ENCODE data around the gene EPOP. TPM values are rescaled to one million over a fixed set of nuclear protein-coding genes. Genes with fewer than 3 reads are reported as not detected.
"Not testable (repeated sequence)": the region's sequence is repeated elsewhere in the genome, so short reads cannot be mapped to it uniquely, and the experiment has no call there.

The EPOP gene
- total RNA-seq, 4 donors from 2014 or later = 1.8 to 3.2 (median 2.8) TPM

DNA sequence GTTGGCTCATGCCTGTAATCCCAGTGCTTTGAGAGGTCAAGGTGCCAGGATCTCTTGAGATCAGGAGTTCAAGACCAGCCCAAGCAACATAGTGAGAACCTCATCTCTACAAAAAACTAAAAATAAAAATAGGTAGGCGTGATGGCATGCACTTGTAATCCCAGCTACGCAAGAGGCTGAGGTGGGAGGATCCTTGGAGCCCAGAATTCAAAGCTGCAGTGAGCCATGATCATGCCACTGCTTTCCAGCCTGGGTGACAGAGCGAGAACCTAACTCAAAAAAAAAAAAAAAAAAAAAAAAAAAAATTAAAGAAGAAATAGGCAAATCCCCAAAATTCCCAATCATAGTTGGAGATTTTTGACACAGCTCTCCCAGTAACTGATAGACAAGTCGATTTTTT, 36.8 kb downstream of the EPOP start:
- intact Hi-C loops (cut with DNase I) = no loop called here
- WGBS, 2 donors = 73 to 87% methylated on average over 4 of the region's 4 CpGs
- TF ChIP-seq, protein P1, sequence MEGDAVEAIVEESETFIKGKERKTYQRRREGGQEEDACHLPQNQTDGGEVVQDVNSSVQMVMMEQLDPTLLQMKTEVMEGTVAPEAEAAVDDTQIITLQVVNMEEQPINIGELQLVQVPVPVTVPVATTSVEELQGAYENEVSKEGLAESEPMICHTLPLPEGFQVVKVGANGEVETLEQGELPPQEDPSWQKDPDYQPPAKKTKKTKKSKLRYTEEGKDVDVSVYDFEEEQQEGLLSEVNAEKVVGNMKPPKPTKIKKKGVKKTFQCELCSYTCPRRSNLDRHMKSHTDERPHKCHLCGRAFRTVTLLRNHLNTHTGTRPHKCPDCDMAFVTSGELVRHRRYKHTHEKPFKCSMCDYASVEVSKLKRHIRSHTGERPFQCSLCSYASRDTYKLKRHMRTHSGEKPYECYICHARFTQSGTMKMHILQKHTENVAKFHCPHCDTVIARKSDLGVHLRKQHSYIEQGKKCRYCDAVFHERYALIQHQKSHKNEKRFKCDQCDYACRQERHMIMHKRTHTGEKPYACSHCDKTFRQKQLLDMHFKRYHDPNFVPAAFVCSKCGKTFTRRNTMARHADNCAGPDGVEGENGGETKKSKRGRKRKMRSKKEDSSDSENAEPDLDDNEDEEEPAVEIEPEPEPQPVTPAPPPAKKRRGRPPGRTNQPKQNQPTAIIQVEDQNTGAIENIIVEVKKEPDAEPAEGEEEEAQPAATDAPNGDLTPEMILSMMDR (IDR thresholded peaks at IDR 0.05) = no peak
- no peak for TF ChIP-seq POLR2A (IDR thresholded peaks at IDR 0.05)
- H3K9me3 ChIP-seq = no peaks in the 10 kb centered on the region
- no peak overlapping the region for H3K27ac ChIP-seq
- H3K4me1 ChIP-seq = no peaks in the 10 kb centered on the region
- peaks cover 0 to 37% (median 0%) of the 10 kb centered on the region in 4 donors for H3K27me3 ChIP-seq
- H3K36me3 ChIP-seq = no peaks in the 10 kb centered on the region
- no peak for DNase-seq
- H3K4me3 ChIP-seq = no peak overlapping the region

DNA sequence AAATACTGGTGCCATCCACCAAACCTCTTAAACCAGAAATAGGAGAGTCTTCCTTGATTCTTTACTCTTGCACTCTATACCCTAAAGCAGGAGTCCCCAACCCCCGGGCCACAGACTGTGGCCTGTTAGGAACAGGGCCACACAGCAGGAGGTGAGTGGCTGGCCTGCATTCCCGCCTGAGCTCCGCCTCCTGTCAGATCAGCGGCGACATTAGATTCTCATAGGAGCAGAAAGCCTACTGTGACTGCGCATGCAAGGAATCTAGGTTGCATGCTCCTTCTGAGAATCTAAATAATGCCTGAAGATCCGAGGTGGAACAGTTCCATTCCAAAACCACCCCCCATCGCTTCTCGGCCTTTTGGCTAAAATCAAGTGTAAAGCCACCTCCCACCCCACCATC, 38.7 kb downstream of the EPOP start:
- Histone ChIP-seq H3K36me3 (no peaks in the 10 kb centered on the region), H3K4me3 (no peak overlapping the region), H3K27me3 (peaks cover 0 to 37% (median 0%) of the 10 kb centered on the region in 4 donors), H3K27ac (no peak overlapping the region), H3K9me3 (no peaks in the 10 kb centered on the region), H3K4me1 (no peaks in the 10 kb centered on the region)
- DNase-seq = no peak
- intact Hi-C loops (cut with DNase I) = no loop called here
- TF ChIP-seq, protein P1 (IDR thresholded peaks at IDR 0.05) = no peak
- no peak for TF ChIP-seq POLR2A (IDR thresholded peaks at IDR 0.05)
- 63 to 67% methylated on average over 5 to 9 of the region's 9 CpGs for WGBS, 2 donors

DNA sequence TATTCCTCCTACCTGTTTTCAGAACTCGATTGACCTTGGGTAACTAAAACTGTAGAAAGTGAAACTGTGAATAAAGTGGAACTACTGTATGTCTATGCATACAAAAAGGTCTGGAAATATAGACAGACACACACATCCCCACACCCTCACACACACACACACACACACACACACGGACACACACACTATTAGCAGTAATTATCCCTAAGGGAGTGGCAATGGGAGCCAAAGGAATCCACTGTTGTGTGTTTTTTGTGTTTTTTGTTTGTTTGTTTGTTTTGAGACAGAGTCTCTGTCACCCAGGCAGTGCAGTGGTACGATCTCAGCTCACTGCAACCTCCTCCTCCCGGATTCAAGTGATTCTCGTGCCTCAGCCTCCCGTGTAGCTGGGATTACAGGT, 42.4 kb downstream of the EPOP start:
- Histone ChIP-seq H3K4me3 (no peak overlapping the region), H3K27ac (no peak overlapping the region), H3K9me3 (no peaks in the 10 kb centered on the region), H3K4me1 (no peaks in the 10 kb centered on the region), H3K27me3 (peaks cover 0 to 25% (median 0%) of the 10 kb centered on the region in 4 donors), H3K36me3 (no peaks in the 10 kb centered on the region)
- intact Hi-C loops (cut with DNase I) = no loop called here
- TF ChIP-seq POLR2A (IDR thresholded peaks at IDR 0.05) = no peak
- TF ChIP-seq, protein P1 (IDR thresholded peaks at IDR 0.05) = no peak
- no peak for DNase-seq
- 63 to 70% methylated on average over 6 of the region's 6 CpGs for WGBS, 2 donors

DNA sequence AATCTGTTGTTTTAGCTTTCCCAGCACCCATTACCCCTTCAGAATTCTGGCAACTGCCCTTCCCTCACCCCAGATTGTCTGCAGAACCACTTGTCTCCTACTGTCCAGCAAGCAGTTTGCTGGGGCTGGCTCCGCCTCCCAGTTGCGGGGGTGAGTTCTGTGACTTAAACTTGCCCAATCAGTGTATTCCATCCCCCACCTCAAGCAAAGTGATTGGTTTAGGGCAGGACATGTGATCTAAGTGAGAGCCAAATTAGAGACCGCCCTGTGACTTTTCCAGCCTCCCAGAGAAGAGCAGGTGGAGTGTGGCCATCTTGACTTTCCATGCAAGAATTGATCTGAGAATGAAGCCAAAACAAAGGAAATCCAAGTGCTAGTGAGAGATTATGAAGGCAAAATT, 46.3 kb downstream of the EPOP start:
- DNase-seq = no peak
- Histone ChIP-seq H3K4me3 (no peak overlapping the region), H3K36me3 (no peaks in the 10 kb centered on the region), H3K27me3 (peaks cover 0 to 25% (median 0%) of the 10 kb centered on the region in 4 donors), H3K4me1 (no peaks in the 10 kb centered on the region), H3K9me3 (no peaks in the 10 kb centered on the region), H3K27ac (no peak overlapping the region)
- WGBS, 2 donors = 63 to 67% methylated on average over 3 of the region's 3 CpGs
- TF ChIP-seq, protein P1 (IDR thresholded peaks at IDR 0.05) = no peak
- no peak for TF ChIP-seq POLR2A (IDR thresholded peaks at IDR 0.05)
- intact Hi-C loops (cut with DNase I) = no loop called here

DNA sequence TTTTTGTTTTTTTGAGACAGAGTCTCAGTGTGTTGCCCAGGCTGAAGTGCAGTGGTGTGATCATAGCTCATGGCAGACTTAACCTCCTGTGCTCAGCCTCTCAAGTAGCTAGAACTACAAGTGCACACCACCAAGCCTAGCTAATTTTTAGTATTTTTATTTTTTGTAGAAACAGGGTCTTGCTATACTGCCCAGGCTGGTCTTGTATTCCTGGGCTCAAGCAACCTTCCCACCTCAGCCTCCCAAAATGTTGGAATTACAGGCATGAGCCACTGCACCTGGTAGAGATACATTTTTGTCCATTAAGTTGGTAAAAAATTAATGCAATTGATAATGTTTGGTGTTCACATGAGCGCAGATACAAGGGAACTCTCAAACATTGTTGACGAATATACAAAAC, 46.8 kb downstream of the EPOP start:
- Histone ChIP-seq H3K27ac (no peak overlapping the region), H3K36me3 (no peaks in the 10 kb centered on the region), H3K27me3 (peaks cover 0 to 28% (median 0%) of the 10 kb centered on the region in 4 donors), H3K4me3 (no peak overlapping the region), H3K9me3 (no peaks in the 10 kb centered on the region), H3K4me1 (no peaks in the 10 kb centered on the region)
- intact Hi-C loops (cut with DNase I) = no loop called here
- TF ChIP-seq POLR2A (IDR thresholded peaks at IDR 0.05) = no peak
- TF ChIP-seq, protein P1 (IDR thresholded peaks at IDR 0.05) = no peak
- 84 to 90% methylated on average over 2 of the region's 2 CpGs for WGBS, 2 donors
- DNase-seq = no peak

GRCh38 chr17:38626606-38627226, 48.0 kb downstream of the EPOP start:
- intact Hi-C loops (cut with DNase I); H3K9me3 ChIP-seq; DNase-seq; H3K4me1 ChIP-seq; H3K27ac ChIP-seq; H3K4me3 ChIP-seq; H3K36me3 ChIP-seq: not testable (repeated sequence)
- WGBS, 2 donors = 69 to 75% methylated on average over 6 of the region's 6 CpGs
- peaks cover 0 to 37% (median 0%) of the 10 kb centered on the region in 4 donors for H3K27me3 ChIP-seq
